ENCODE data around the gene MYH15.

MYH15 gene

DNA sequence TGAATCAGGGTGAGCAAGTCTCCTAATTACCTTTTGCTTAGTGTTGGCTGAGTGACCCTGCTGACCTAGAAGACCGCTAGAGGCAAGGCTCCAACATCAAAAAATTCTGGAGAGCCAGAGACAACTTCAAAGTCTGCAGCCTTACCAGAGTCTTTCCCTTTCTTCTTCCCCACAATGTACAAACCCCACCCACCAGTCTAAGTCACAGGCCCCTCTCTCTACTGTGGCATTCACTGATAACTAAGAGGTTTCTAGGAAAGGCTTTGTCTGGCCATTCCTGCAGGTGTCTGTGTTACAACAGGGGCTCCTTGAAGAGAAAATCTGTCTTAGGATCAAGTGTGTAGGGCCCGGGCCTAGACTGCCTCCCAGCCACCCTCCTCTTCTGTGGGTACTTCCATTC lies 525 bp downstream of the MYH15 start:
- DNase-seq (ENCODE audit: low read depth, low spot score): no peak

- no peak for DNase-seq (ENCODE audit: low read depth, low spot score)
Observed at GRCh38 chr3:108509263-108509662, 1.1 kb downstream of the MYH15 start.

- DNase-seq (ENCODE audit: low read depth, low spot score): no peak
Observed at GRCh38 chr3:108507902-108508301, 2.5 kb downstream of the MYH15 start.

DNA sequence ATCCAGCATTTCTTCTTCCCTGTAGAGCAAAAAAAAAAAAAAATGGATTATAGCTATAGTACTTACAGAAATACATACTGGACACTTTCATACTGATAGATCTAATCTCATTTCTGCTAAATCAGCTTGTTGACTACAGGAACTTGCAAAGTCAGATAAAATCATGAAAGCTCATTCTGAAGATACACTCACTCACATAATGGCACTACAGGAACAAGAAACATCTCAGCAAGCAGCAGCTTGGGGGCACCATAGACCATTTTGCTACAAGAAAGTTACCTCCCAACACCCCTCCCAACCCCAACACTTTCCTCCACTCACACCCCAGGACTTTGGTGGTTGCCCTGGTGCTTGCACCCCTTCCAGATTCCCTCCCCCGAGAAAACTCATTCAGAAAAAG lies 4.6 kb downstream of the MYH15 start:
- no peak for DNase-seq (ENCODE audit: low read depth, low spot score)

DNA sequence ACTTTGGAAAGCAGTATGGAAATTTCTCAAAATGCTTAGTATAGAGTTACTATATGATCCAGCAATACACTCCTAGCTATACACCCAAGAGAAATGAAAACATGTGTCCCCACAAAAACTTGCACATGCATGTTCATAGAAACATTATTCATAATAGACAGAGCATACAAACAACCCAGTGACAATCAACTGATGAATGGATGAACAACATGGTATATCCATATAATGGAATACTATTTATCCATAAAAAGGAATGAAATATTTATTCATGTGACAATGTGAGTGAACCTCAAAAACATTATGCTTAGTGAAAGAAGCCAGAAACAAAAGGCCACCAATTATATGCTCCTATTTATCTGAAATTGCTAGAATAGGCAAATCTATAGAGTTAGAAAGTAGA lies 6.7 kb downstream of the MYH15 start:
- no peak for DNase-seq (ENCODE audit: low read depth, low spot score)

DNA sequence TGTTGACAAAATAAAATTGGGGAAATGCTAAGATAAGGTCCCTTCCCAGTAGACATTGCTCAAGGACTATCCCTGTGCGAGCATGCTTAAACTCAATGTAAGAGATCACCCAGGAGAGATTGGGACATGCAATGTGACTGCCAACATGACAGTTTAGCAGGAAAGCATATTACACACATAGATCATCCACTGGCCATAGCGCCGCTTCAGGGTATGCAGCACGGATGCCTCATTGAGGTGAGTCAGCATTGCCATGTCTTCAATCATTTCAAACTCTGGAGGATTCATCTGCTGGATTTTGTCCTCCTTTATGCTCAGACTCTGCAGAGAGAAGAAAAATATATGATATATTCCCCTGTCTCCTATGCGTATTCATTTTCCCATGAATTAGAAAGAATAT lies 8.9 kb downstream of the MYH15 start:
- DNase-seq (ENCODE audit: low read depth, low spot score): no peak

DNA sequence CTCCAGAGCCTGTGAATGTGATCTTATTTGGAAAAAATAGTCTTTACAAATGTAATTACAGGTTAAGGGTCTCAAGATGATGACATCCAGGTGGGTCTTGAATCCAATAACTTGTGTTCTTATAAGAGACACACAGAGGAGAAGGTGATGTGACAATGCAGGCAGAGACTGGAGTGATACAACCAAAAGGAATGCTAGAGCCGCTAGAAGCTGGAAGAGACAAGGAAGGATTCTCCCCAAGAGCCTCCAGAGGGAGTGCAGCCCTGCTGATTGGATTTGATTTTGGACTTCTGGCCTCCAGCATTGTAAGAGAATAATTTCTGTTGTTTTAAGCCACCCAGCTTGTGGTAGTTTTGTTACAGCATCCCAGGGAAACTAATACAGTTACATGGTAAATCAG lies 9.7 kb downstream of the MYH15 start:
- no peak for DNase-seq (ENCODE audit: low read depth, low spot score)

DNA sequence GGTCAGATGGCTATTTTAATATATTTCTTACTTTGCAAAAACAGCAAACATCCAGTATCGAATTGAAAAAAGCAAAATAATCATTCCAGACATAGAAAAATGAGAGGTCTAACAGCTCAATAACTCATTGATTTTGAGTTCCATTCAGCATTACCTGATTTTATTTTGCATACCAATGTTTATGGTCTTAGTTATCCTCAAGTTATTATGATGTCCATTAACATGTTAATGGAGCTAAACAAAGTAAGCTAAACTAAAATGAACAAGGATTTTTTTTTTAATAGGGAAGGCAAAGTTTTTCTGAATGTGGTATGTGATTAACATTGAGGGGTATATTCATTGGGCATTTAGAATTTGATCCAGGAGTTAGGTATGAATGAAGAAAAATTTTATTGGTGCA lies 13.1 kb downstream of the MYH15 start:
- DNase-seq (ENCODE audit: low read depth, low spot score): no peak

GRCh38 chr3:108495717-108496116 lies 14.7 kb downstream of the MYH15 start:
- DNase-seq (ENCODE audit: low read depth, low spot score): no peak

- no peak for DNase-seq (ENCODE audit: low read depth, low spot score)
Observed at GRCh38 chr3:108494906-108495531, 15.4 kb downstream of the MYH15 start.

GRCh38 chr3:108493862-108494261 lies 16.5 kb downstream of the MYH15 start:
- DNase-seq (ENCODE audit: low read depth, low spot score): no peak

DNA sequence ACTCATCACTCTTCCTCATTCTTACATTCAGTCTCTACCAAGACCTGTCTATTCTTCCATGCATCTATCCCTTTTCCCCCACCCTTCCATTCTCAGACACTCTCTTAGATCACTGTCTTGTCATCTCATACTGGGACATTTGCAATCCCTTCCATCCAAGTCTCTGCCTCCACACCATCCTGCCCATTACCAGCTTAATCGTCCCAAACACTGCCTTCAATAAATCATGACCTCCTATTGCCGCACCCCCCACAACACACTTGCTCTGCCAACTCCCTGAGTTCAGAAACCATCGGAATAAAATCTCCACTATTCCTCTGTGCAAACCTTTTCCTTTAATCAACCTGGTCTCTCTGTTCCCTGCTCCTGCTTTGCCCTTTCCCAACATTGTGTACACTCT lies 18.9 kb downstream of the MYH15 start:
- DNase-seq (ENCODE audit: low read depth, low spot score): no peak

GRCh38 chr3:108489776-108490175 lies 20.6 kb downstream of the MYH15 start:
- DNase-seq (ENCODE audit: low read depth, low spot score): no peak

DNA sequence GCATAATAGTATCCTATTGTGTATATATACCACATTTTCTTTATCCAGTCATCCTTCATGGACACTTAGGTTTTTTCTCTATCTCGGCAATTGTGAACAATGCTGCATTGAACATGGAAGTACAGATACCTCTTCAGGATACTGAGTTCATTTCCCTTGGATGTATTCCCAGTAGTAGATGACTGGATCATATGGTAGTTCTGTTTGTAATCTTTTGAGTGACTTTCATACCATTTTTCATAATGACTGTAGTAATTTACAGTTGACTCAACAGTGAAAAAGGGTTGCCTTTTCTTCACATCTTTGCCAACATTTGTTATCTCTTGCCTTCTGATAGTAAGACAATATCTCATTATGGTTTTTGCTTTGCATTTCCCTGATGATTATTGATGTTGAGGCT lies 21.8 kb downstream of the MYH15 start:
- DNase-seq (ENCODE audit: low read depth, low spot score): no peak

DNA sequence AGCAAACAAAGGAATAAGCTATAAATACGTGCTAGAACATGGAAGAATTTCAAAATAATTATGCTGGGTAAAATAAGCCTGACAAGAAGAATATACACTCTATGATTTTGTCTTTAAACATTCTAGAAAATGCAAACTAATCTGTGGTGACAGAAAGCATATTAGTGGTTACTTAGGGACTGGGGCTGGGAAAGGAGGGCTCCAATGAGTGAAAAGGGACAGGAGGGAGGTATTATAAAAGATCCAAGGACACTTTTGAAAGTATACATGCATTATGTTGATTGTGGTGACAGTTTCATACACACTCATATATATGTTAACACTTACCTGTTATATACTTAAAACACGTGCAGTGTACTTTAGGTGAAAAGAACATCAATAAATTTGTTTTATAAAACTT lies 23.0 kb downstream of the MYH15 start:
- DNase-seq (ENCODE audit: low read depth, low spot score): no peak

- DNase-seq (ENCODE audit: low read depth, low spot score): no peak
Observed at GRCh38 chr3:108486941-108487340, 23.5 kb downstream of the MYH15 start.

DNA sequence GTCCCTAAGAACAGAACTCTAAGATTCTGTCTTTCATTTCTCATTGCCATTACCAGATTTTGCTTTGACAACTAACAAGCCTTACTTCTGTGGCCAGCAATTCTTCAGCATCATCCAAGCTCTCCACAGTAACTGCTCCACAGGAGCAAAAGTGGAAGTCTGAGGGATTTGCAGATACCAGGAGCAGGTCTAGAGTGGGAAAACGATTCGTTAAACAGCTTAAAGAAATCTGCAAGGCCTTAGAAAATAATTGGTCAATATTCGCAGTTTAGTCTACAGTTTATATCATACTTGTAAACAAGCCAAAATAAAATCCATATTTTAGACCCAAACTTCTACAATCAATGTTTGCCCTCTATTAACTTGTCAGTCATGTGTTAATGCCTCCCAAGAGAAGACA lies 24.1 kb downstream of the MYH15 start:
- no peak for DNase-seq (ENCODE audit: low read depth, low spot score)

GRCh38 chr3:108485146-108485545 lies 25.2 kb downstream of the MYH15 start:
- DNase-seq (ENCODE audit: low read depth, low spot score): no peak

DNA sequence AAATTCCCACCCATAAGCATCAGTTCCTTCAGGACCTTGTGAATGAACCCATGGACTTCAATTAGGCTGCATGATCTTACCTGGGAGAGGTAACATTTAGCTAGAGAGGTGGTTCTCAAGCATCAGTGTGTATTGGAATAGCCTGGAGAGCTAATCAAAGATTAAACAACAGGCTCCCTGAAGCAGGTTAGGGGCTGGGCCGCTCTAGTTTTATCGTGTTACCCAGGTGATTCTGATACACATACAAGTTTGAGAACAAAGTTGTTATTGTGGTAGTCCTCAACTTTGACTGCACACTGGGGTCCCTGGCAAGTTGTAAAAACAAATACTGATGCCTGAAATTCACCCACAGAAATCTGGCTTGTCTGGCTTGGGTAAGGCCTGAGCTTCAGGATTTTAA lies 31.2 kb downstream of the MYH15 start:
- no peak for DNase-seq (ENCODE audit: low read depth, low spot score)

- DNase-seq (ENCODE audit: low read depth, low spot score): peak; percentile 15
Observed at GRCh38 chr3:108477511-108478147, 32.8 kb downstream of the MYH15 start.

DNA sequence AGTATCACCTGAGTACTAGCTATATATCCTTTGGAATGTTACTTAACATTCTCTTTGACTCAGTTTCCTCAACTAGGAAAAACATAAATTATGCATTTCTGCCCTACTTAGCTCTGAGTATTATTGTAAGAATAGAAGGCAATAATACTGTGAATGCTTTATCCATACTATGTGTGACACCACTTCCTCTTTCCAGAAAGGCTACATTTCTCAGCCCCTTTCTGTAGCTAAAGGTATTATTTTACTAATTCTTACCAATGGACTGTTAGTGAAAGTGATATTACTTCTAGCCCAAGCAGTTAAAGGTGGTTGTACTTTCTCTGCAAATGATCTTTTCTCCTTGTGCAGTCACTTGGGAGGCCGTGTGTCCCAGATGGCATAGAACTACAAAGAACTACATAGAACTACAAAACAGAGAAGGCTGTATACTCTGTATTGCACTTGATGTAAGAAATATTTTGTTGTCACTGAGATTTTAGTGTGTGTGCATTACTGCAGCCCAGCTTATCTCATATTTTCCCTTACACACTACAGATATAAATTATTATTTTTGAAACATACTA lies 35.1 kb downstream of the MYH15 start:
- DNase-seq (ENCODE audit: low read depth, low spot score): no peak

DNA sequence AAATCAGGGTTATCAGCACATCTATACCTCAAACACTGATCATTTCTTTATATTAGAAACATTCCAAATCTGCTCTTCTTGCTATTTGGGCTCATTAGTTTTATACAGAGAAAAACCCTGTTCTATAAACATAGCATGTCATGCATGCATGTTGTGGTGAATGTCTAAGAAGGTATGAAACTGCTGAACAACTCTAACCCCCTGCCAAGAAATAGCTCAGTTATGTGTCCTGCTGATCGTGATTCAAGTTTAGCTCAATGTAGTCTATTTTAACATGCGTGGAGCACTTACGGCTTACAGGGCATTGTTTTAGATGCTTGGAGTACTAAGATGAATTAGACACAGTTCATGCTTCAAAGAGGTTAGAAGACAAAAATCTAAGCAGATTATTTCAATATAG lies 35.8 kb downstream of the MYH15 start:
- DNase-seq (ENCODE audit: low read depth, low spot score): no peak

- no peak for DNase-seq (ENCODE audit: low read depth, low spot score)
Observed at GRCh38 chr3:108473711-108474110, 36.7 kb downstream of the MYH15 start.
